Measurements from ENCODE around the gene CMTM7.

- TF ChIP-seq TAF1 (IDR thresholded peaks at IDR 0.05; ENCODE audit: borderline replicate concordance, low read depth, low read length) (no peak), POLR2AphosphoS5 (IDR thresholded peaks at IDR 0.05; ENCODE audit: low read depth, low read length) (no peak), POLR2A (IDR thresholded peaks at IDR 0.05; ENCODE audit: low read depth, low read length) (no peak)
Measured at GRCh38 chr3:32359766-32360492, 31.7 kb upstream of the CMTM7 start.

Measured in GM12892 (cell line).